ENCODE data around the gene MIGA1. TPM values are rescaled to one million over a fixed set of nuclear protein-coding genes. Genes with fewer than 3 reads are reported as not detected.
"Not testable (repeated sequence)": the region's sequence is repeated elsewhere in the genome, so short reads cannot be mapped to it uniquely, and the experiment has no call there.

The MIGA1 gene, protein sequence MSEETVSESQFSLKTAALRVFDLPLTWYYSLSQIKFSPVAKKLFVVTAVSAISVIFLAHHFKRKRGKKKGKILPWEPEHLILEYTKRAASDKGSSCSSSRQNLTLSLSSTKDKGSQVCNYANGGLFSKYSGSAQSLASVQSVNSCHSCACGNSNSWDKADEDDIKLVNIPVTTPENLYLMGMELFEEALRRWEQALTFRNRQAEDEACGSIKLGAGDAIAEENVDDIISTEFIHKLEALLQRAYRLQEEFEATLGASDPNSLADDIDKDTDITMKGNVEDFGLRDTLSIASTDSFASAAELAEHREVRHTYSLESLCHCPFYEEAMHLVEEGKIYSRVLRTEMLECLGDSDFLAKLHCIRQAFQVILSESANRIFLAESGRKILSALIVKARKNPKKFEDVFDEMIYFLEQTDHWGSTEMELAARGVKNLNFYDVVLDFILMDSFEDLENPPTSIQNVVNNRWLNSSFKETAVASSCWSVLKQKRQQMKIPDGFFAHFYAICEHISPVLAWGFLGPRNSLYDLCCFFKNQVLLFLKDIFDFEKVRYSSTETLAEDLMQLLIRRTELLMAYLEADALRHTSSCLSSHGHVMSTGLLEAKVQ
- total RNA-seq: 16.1 and 19.9 TPM in 2 replicates

DNA sequence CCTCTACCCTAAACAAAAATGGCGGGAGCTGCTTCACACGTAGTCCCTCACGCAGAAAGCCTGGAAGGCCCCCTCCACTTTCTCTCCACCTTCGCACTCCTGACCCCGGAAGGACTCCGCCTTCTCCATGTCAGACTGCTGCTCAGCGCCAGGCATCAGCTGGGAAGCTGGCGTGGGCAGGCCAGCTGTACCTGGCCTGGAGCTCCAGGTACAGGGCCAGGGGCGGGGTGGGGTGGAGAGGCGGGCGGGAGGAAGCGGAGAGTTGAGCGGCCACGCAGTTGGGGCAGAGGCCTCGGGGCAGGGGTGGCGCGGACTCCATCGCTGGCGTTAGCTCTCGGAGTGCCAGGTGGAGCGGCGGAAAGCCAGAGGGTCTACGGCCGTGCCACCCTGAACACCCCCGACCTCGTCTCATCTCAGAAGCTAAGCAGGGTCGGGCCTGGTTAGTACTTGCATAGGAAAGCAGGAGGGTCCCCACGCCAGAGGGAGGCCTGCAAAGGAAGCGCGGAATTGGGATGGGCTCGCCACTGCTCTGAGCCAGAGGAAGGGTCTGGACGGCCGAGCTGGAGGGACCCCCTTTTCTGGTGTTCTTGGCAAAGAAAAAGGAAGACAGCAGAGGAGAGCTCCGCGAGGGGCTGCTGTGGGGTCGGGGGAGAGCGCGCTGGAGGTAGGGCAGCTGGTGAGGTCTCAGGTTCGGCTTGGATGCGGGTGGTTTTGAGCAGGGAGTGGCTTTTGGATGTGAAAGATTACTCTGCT lies at the start of gene MIGA1:
TSS of gene MIGA1 (plus strand) at position 121 of the 753 bp plus-strand sequence. CDS start 3,604 bp downstream, outside the sequence.
- peak; percentile 94 for DNase-seq

DNA sequence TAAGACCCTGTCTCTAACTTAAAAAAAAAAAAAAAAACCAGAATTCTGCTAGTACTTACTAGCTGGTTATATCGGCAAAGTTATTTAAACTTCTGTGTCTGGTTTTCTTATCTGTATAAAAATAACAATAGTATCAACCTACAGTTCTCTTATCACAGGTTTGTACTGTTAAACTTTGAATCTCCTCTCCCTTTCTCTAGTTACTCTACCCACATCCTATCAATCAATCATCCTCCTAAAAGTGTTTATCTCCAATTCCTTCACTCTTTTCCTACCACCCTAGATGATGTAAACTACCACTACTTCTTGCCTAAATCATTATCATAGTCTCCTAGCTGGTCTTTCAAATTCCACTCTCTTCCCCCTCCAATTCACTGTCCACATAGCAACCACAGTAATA lies 47.4 kb upstream of the MIGA1 start:
- no peak for DNase-seq

DNA sequence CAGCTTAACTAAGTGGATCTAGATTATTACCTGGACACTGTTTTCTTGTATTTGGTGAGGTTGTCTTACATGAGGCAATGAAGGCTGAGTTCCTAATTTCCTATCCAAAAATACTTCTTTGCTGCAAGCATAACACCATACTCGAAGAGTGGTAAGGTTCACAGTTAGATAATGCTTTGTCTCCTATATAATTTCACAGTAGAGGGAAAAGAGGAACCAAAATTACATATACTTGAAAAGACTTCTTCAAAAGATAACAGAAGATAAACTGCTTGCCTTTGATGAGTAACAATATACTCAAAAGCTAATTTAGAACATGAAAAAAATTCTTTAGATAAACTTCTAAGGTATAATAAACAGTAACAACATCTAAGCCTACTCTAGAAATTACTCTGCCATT lies 40.2 kb upstream of the MIGA1 start:
- DNase-seq: no peak

DNA sequence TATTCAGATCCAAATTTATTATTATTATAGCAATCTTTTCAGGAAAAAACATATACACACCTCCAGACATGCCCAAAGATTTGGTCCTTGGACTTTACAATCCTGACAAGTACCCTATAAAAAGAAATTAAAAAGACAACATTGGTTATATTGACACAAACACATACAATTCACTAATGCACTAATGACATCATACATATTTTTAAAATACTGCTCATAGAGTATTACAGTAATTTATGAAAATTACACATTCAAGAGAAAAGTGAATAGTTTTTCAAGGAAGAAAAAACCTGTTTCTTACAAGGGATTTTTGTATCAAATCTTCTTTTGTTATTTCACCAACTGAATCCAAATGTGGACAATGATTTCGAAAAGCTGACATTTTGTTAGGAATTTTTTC lies 38.1 kb upstream of the MIGA1 start:
- DNase-seq: no peak

DNA sequence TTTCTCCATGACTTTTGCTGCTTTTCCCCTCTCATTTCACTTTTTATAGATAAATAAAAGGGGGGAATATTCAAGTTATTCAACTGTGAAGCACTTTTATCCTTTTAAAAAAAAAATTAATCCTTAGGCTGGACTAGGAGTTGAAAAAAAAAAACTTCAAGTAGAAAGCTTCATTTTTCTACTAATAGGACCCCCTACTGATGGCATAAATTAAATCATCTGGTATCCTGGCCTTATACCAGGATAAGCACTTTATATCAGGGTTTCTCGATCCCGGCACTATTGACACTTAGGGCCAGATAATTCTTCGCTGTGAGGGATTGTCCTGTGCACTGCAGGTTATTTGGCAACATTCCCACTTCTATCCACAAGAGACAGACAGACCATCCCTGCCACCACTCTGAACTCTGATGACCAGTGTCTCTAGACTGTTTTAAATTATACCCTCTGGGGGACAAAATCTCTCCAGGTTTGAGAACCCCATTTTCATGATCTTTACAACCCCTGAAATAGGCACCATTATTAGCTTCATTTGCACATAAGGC lies 37.4 kb upstream of the MIGA1 start:
- DNase-seq: no peak

DNA sequence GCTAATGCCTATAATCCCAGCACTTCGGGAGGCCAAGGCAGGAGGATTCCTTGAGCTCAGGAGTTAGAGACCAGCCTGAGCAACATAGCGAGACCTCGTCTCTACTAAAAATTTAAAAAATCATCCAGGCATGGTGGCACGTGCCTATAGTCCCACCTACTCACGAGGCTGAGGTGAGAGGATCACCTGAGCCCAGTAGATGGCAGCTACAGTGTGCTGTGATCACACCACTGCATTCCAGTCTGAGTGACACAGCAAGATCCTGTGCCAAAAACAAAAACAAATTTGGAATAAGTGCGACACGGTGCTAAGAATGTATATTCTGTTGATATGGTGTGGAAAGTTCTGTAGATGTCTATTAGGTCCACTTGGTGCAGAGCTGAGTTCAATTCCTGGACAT lies 34.9 kb upstream of the MIGA1 start:
- DNase-seq: no peak

DNA sequence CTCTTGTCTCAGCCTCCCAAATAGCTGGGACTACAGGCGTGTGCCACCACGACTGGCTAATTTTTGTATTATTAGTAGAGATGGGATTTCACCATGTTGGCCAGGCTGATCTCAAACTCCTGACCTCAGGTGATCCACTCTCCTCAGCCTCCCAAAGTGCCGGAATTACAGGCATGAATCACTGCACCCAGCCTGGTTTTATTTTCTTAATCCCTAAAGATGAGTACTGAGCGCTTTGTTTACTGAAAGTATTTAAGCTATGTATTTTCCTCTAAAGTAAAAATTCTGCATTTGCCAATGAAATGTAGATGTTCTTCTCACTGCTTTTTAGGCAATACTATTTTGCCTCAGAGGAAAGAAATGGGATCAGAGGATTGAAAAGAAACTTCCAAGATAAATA lies 30.0 kb upstream of the MIGA1 start:
- DNase-seq: not testable (repeated sequence)

DNA sequence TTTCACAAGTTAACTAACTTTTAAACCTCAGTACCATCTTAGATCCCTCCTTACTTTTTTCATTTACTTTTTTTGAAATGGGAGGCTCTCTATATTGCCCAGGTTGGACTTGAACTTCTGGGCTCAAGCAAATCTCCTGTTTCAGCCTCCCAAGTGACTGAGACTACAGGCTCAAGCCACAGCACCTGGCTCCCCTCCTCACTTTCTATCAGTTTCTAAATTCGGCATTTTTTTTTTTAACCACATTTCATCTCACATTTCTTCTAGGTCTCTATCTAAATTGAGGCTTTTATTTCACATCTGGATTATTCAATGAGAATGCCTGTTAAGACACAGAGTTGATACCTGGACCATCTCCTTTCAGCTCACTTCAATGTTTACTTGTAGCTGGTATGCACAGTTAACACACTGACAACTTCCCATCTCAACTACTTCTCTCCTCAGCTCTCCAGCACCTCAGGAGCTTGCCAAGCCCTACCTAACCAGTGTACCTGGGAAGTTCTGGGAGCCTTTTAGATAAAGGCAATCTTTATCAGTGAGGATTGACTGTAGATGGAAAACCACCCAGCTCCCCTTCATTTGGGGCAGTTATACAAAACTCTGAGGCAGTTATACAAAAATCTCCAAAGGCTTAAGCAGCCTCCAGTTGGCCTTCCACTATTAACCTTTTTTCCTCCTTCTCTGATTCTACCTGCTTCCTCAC lies 23.2 kb upstream of the MIGA1 start:
- no peak for DNase-seq

DNA sequence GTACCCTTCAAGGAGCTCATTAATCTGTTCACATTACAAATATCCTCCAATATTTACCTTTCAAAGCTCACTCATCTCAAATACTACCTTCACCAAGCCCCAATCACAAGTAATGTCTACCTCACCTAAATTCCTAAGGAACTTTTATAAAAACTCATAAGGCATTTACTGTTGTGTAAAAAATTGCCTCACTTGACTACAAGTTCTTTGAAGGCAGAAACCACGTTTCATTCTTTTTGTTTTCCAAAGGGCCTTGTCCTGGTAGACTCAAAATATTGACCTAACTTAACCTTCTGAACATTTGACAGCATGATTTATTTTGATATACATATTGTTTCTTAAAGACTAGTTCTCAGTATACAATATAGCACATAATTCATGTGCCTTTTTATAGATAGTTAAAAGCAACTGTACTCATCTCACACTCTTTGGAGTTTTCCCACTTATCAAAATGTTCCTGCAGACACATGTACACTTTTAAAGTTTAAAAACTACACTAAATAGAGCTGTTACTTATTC lies 22.3 kb upstream of the MIGA1 start:
- DNase-seq: no peak

DNA sequence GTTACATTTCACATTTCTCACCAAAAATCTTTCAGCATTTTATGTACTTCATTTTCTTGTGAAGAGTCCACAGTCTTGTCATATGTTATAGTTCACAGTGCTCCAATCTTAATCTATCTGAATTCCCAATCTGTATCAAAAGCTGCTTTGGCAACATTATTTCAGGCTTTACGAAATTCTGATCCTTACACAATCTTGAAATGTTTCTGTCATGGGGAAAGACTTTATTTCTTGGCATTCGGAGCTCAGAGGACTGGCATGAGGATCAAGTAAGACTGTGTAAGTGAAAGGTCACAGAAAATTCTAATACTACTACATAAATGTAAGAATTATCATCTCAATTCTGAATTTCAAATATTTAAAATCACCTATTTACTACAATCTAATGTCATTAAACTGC lies 21.8 kb upstream of the MIGA1 start:
- no peak for DNase-seq

DNA sequence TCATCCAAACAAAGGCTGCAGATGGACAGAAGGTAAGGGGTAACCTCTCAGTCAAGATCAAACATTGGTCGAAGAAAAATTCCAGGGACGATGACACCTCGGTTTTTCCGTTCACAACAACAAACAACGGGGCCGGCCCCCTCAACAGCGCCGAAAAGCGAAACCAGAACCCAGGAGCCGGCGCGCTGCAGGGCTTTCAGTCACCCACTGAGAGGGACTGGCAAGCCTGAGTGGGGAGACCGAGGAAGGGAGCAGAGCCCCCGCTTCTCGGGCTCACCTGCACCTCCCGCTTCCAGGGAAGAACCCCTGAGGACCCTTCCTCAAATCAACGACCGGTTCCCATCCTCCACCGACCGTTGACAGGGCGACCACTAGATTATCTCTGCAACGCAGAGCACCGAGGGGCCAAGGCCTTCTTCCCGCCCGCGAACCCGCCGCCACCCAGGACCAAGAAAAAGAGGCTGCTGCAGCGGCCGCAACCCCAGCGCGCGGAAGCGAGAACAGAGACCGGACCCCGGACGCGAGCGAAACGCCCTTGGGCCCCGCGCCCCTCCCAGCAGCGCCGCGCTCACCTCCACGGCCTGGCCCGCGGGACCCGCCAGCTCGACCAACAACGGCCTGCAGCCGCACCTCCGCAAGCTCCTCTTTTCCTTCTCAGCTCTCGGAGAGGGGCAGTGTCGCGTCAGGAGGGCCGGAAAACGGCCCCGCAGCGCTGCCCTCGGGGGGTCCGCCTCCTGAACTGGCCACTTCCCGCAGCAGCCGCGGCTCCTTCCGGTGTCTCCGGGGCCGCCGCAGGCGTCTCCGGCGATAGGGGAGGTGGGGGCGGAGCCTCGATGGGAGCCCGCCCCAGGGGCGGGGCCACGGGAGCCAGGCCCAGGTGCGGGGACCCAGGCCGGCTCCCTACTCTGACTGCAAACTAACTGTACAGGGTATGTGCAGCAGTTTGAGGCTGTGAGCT lies 20.1 kb upstream of the MIGA1 start, which contains the start of gene USP33:
TSS of gene USP33 (minus strand) at position 782 of the 958 bp plus-strand sequence. CDS start 18,155 bp downstream, outside the sequence.
- peak; percentile 81 for DNase-seq

DNA sequence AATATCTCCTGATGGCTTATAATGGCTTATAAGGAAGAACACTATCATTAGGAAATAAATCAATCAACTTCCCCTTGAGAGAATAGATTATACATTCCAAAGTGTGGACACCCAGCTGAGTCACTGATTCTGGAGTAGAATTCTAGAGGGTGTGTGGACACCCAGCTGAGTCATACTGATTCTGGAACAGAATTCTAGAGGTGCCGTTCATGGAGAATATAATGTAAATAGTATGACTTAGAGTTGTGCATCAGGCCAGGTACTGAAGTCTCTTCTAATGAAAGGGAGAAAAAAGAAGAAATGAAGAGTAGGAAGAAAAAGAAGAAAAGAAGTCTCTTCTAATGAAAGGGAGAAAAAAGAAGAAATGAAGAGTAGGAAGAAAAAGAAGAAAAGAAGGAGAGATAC lies 17.4 kb upstream of the MIGA1 start:
- peak; percentile 51 for DNase-seq

DNA sequence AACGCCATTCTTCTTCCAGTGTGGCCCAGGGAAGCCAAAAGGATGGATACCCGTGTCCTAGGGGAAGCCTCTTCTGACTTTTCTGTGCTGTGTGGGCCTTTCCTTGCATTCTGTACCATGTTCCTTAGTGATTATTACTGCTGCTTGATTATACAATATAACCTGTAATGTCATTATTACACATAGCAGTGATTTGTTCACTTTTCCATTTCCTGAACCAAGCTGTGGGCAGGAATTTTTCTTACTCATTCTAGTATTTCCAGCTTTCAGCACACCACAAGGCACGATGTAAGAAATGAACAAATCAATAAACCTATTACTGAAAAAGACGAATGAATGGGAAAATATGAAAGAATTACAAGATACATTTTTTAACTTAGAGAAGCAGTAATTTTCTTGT lies 11.4 kb upstream of the MIGA1 start:
- no peak for DNase-seq

DNA sequence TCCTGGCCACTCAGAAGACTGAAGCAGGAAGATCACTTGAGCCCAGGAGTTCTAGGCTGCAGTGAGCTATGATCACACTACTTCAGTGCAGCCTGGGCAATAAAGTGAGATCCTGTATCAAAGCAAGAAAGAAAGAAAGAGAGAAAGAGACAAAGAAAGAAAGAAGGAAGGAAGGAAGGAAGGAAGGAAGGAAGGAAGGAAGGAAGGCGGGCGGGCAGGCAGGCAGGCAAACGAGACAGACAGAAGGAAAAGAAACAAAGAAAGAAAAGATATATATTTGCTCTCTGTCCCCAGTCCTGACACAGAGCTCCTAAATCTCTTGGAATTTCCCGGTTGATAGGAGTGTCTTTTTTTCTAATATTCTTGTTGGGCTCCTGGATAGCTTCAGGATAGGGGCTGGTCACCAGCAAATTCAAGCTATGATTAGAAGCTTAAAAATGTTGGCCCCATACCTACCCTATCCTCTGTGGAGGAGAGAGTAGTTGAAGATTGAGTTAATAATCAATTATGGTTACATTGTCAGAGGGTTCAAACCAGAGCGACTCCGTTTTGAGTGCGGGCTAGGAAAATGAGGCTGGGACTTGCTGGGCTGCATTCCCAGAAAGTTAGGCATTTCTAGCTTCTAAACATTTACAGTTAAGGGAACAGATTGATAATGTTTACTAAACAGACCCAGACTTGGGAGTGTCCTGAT lies 3.3 kb upstream of the MIGA1 start:
- DNase-seq: no peak

DNA sequence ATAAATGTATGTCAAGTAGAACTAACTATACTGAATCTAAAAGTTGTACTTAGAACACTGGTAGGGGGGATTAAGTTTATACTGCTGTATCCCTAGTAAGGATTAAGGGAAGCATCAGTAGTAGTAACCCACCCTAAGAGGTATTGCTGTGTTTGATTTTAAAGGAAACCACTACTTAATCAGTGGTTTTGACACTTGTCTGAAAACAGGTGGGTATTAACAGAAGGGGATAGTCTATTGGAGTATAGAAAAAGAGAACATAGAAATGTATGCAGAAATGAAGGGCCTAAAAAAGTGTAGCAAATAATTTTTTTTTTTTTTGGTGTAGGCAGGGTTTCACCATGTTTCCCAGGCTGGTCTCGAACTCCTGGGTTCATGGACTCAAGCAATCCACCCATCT lies 2.2 kb downstream of the MIGA1 start:
- DNase-seq: no peak

DNA sequence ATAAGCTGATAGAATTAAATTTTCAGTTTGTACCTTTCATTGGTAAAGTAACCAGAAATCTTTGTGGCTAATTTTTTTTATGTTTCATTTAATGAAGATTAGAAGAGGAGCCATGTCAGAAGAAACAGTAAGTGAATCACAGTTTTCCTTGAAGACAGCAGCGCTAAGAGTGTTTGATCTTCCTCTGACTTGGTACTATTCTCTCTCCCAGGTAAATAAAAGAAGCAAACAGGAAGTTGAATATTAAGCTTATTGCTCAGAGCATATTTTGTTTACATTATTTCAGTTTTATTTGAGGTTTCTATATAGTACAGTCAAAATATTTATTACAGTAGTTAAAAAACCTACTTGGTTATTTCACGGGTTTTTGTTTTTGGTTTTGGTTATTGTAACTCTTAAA lies 3.7 kb downstream of the MIGA1 start:
- DNase-seq: no peak

DNA sequence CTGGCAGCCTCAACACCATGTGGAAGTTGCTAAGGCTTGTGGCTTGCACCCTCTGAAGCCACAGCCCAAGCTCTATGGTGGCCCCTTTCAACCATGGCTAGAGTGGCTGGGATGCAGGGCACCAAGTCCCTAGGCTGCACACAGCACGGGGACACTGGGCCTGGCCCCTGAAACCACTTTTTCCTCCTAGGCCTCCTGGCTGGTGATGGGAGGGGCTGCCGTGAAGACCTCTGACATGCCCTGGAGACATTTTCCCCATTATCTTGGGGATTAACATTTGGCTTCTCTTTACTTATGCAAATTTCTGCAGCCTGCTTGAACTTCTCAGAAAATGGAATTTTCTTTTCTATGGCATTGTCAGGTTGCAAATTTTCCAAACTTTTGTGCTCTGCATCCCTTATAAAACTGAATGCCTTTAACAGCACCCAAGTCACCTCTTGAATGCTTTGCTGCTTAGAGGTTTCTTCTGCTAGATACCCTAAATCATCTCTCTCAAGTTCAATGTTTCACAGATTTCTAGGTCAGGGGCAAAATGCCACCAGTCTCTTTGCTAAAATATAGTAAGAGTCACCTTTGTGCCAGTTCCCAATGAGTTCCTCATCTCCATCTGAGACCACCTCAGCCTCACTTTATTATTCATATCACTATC lies 6.8 kb downstream of the MIGA1 start:
- DNase-seq: not testable (repeated sequence)

DNA sequence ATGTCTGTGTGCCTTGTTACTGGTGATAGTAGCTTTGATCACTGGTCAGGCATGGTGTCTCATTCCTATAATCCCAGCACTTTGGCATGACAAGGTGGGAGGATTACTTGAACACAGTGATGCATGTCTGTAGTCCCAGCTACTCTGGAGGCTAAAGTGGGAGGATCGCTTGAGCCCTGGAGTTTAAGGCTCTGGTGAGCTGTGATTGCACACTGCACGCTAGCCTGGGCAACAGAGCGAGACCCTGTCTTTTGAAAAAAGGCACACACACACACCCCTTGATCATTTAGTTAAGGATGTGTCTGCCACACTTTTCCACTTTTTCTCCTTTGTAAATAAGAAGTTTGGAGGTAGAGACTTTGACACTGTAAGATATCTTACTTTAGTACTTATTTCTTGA lies 15.1 kb downstream of the MIGA1 start:
- DNase-seq: no peak

DNA sequence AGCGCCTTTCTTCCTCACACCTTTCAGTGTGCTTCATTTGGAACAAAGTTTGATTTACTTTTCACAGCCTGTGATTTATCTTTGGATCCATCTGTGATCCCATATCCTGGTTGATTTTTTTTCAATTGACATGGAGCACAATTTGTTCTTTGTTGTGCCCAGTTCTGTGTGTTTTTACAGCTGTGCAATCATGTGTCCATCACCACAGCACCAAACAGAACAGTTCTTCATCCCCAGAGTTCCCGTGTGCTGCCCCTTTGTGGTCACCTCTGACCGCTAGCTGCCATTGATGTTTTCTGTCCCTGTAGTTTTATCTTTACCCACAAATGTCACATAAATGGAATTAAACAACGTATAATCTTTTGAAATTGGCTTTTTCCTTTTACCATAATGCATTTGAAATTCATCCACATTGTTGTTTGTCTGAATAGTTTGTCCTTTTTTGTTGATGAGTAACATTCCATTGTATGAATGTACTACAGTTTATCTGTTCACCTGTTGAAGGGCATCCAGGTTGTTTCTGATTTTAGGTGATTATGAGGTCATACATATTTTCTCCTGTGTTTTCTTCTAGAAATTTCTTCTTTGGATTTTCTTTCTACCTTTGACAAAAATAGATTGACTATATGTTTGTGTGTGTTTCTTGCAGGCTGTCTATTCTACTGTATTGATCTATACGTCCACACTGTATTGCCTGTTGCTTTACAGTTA lies 17.4 kb downstream of the MIGA1 start:
- DNase-seq: peak; percentile 92

Measured in dermis blood vessel endothelial cell (primary cell).